ENCODE measurements around the gene SLC16A5.

Gene SLC16A5

DNA sequence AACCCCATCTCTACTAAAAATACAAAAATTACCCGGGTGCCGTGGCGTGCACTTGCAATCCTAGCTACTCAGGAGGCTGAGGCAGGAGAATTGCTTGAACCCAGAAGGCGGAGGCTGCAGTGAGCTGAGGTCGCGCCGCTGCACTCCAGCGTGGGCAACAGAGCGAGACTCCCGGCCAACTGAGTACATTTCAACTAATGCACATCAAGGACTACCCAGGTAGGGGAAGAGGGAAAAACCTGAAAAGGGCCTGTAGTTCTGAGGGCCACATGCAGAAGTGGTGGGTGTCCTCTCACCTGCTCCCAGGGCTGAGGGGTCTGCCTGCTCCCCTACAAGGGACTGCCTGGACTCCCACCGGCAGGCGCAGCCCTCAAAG lies 584 bp upstream of the SLC16A5 start:
- DNase-seq (ENCODE audit: low read depth), result no peak

DNA sequence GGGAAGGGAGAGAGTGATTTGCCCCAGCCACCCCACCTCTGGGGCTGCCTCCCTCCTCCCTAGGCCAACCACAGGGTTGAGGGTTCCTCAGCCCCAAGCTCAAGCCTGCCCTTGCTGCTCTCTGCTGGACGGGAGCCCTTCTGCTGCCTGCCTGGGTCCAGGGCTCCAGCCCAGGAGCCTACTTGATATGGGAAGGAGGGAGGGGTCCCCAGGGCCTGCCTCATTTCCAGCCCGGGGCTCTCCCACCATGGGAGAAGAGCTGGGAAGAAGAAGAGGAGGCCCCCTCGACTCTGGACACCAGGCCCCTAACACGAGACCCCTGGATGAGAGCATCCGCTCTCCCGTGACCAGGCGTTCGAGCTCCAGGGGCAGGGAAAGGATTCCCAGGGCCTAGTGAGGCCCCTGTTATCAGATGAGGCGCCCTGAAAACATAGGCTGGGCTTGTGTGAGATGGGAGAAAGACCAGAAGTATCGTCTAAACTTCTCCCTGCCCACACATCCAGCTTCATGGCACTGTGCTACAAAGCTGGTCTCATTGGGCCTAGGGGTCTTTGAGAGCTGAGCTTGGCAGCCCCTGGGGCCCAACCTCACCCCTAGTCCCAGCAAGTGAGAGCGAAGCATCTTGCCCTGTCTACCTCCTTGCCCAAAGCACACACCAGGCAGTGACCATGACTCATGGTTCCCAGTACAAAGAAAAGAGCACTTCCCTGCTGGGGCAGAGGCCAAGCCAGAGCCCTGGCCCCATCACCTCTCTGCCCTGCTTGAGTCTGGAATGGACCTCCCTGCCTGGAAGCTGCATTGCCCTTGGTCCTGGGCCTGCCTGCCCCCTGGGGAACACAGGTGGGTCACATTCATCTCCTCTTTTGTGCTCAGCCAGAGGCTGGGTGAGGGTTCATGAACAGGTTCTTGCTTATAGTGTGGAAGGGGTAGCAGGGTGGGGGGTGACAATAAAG lies 987 bp downstream of the SLC16A5 start:
- DNase-seq (ENCODE audit: low read depth), result no peak

DNA sequence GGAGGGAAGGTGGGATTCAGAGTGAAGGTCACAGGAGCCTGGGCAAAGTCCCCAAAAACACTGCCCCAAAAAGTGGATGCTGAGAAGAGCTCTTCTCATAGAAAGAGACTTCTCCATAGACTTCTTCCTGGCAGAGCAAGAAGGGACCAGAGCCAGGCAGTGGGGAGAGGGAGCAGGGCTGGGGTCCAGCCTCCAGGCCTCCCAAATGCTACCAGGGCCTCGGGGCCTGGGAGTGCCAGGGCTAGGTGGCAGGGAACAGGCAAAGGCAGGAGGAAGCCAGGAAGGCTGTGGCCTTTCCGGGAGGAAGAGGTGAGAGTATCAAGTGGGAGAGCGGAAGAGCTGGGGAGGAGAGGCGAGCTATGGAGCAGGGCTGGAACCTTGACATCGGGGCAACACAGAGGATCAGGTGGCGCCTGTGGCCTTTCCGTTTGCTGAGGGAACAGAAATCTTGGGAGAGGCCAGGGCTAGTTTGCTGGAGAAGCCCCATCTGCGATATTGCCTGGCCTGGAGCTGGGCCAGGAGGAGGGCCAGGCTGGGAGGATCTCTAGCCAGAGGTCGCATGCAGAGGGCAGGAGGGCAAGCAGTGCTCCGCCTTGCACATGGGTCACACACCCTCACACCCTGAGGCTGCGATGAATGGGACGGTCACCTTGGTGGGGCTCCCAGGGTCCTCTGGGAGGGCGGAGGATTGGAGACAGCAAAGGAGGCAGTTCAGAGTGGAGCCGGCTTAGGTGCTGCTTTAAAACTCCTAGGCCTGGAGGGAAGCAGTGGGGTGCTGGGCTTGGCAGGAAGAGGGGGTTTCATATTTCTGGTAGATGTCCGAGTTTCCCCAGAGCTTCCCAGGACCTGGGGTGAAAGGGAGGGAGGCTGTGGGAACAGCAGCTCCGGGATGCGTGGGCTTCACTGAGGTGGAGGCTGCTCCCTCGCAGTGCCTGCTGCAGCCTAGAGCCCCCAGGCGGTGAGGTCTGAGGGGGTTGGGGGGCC lies 3.4 kb downstream of the SLC16A5 start:
- no peak for DNase-seq (ENCODE audit: low read depth)

DNA sequence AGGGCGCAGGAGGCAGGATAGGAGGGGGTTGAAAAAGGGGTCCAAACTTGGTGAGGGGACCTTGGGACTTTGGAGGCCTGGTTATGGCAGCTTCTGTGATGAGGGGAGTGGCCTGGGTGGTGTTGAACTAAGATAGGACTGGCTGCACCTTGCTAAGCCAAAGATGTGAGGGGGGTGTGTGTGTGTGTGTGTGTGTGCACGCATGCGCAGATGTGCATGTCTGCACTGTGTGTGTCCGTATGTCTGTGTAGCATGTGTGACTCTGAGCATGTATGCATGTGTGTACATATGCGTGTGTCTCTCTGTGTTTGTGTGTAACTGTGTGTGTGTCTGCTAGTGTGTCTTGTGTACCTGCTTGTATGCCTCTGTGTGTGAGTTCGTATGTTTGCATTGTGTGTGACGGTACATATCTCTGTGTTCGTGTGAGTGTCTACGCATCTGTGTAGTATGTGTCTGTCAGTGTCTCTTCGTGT lies 4.1 kb downstream of the SLC16A5 start:
- no peak for DNase-seq (ENCODE audit: low read depth)

DNA sequence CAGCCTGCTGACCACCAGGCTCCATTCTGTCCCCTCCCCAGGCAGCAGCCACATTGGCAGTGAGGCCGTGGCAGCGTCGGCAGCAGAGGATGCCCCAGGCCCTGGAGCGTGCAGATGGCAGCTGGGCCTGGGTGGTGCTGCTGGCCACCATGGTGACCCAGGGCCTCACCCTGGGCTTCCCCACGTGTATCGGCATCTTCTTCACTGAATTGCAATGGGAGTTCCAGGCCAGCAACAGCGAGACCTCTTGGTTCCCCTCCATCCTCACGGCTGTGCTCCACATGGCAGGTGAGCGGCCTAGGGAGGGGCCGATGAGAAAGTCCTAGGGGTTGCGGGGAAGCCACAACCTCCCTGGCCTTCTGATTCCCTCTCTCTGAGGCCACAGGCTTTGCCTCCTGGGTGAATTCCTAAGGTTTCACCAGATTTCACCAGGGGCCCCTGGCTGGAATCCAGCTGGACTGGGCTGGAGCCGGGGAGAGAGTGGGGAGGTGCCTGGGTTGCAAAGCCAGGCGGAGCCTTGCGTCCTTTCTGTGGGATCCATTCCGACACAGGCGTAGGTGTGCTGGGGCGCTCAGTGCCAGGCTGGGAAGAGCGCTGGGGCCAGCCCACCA lies 5.9 kb downstream of the SLC16A5 start:
- DNase-seq (ENCODE audit: low read depth), result no peak

DNA sequence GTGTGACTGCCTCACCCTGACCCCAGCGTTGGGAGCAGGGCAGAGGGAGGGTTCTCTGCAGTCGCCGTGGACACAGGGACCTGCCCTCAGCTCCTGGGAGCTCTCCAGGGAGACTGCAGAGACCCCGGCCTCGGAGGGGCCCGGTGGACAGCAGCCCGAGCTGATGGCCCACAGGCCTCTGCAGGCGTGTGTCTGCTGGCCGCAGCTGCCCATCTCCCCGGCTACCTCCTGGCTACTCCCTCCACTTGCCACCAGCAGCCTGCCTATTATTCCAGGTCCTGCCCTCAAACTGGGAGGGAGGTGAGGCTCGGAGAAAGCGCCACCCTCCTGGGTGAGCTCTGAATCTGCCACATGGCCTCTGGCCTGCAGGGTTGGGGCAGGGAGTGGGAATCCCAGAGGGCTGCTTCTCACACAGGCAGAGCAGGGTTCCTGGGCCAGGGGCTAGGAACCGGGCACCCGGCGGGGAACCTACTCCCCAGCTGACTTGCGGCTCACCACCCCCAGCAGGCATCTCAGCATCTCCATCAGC lies 7.2 kb downstream of the SLC16A5 start:
- DNase-seq (ENCODE audit: low read depth), result no peak

DNA sequence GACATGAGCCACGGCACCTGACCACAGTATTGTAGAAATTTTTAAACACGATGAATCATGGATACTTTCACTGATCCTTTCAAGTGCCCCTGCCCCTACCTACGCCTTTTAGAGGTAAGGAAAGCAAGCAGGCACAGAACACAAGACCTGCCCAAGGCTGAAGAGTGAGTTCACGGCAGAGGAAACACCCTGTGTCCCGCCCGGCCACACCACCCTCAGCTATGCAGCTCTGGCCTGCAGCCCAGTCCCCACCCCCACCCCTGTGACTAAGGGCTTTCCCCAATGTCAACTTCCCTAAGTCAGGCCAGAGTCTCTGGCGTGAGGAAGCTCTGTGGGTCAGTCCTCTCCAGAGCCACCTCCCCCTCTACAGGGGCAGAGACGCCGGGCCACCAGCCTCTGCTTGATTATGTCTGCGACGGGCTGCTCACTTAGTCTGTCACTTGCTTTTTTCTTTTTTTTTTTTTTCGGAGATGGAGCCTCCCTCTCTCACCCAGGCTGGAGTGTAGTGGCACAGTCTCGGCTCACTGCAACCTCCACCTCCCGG lies 8.4 kb downstream of the SLC16A5 start:
- no peak for DNase-seq (ENCODE audit: low read depth)

DNA sequence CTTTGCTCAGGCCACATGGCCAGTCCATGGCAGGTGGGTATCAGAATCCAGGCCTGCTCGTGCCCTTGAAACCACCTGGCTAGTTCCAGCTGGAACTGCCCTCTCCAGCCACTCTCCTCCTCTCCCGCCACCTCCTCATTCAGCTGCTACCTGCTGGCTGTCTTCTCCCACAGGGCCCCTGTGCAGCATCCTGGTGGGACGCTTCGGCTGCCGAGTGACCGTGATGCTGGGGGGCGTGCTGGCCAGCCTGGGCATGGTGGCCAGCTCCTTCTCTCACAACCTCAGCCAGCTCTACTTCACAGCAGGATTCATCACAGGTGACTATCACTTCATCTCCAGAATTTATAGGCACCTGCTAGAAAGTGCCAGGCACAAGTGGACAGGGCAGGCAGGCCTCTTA lies 10.1 kb downstream of the SLC16A5 start:
- DNase-seq (ENCODE audit: low read depth), result no peak

DNA sequence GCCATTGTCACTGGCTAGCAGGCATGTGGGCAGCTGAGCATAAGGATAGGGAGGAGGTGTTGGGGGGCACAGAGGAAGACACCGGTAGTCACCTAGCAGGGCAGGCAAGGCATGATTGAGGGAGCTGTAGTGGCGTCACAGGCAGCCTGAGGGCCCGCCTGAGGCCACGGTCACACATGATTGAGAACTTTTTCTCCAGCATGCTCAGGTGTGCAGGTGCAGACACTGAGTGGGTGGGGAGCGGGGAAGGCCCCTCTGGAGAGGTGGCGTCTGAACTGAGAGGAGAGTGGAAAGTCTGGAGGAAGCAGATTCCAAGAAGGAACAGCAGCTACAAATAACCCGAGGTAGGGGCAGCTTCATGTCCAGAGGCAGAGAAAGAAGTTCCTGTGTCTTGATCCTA lies 11.1 kb downstream of the SLC16A5 start:
- DNase-seq (ENCODE audit: low read depth), result no peak

DNA sequence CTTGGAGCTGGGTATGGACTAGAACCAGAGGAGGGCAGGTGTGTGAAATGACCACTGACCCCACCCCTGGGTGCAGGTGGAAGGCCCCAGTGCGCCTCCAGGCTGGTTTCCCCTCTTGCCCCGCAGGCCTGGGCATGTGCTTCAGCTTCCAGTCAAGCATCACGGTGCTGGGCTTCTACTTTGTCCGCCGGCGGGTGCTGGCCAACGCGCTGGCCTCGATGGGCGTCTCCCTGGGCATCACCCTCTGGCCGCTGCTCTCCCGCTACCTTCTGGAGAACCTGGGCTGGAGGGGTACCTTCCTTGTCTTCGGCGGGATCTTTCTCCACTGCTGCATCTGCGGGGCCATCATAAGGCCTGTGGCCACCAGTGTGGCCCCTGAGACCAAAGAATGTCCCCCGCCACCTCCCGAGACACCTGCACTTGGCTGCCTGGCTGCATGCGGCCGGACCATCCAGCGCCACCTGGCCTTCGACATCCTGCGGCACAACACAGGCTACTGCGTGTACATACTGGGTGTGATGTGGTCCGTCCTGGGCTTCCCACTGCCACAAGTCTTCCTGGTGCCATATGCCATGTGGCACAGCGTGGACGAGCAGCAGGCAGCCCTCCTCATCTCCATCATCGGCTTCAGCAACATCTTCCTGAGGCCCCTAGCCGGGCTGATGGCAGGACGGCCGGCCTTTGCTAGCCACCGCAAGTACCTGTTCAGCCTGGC lies 12.3 kb downstream of the SLC16A5 start:
- DNase-seq (ENCODE audit: low read depth), result no peak

DNA sequence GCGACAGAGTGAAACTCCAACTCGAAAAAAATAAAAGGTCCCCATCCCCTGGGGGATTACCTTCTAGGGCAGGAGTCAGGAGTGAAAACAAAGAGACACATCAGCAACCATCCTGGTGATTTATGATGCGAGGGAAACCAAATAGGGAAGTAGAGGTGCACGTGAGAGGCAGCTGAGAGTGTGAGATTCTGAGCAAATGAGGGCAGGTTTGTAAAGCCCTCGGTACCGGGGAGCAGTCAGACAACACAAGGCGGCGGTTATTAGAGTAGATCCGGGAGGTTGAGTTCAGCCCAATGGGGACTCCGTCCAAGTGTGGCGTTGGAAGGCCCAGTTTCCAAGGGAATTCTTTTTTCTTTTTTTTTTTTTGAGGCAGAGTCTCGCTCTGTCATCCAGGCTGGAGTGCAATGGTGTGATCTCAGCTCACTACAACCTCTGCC lies 14.6 kb downstream of the SLC16A5 start:
- no peak for DNase-seq (ENCODE audit: low read depth)

DNA sequence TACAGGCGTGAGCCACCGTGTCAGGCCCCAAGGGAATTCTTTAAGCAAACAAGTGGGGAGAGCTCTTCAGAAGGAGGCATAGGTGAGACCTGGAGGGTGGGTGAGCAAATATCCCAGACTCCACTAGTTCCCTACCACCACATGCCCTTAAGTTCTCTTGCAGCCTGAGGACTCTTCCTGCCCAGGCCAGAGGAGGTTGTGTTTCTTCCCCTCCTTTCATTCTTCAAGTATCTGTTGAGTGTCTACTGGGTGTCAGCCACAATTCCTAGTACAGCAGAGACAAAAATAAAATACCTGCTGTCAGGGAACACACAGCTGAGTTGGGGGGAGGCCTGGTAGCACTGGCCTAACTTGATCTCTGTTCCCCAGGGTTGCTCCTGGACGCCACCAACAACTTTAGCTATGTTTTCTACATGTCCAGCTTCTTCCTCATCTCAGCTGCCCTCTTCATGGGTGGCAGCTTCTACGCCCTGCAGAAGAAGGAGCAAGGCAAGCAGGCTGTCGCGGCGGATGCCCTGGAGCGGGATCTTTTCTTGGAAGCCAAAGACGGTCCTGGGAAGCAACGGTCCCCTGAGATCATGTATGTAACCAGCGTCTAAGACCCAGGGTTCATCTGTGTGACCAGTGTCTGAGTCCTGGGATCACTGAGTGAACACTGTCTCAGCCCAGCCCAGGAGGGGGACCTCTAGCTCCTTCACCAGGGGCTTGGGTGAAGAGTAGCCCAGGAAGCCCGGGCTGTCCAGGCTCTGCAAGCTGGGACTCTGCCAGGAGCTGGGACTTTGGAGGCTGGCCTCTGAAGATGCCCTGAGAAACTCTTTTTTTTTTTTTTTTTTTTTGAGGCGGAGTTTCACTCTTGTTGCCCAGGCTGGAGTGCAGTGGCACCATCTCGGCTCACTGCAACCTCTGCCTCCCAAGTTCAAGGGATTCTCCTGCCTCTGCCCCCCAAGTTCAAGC lies 16.1 kb downstream of the SLC16A5 start:
- no peak for DNase-seq (ENCODE audit: low read depth)

DNA sequence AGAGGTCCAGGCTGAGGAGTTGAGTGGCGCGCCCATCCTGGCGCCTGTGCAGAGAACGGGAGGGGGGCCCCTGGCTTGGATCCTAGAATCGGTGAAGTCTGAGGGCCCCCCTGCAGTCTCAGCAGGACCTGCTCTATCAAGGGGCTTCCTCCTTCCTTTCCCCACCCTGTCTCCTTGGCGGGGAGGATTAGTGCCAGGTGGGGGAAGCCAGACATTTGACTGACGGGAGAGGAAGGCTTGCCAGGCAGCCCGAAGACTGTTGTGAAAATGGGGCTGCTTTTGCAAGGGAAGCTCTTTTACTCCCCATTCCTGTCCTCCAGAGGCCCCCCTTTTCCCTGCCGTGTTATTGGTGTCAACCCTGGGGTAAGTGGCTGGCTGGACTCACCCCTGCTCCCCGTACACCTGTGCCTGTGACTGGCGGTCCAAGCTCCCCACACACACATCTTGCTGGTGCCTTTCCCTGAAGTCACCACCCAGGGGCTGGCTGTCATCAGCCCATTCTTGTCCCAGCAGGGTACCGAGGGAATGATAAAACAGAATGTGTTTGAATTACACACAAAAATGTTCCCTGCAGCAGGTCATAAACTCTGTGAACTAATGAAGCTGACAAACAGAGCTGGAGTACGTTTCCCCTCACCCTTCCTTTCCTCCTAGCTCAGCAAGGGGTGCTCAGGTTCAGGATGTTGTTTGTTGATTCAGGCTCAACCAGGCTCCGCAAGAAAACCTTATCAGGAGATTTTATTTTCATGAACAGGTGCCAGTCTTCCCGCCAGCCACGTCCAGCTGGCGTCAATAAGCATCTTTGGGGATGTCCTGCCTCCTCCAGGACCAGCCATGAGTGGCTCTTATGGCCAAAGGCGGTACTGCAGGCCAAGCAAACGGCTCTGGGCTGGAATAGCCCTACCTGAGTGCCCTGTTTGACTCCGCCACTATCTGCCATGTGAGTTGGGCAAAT lies 17.6 kb downstream of the SLC16A5 start:
- no peak for DNase-seq (ENCODE audit: low read depth)

DNA sequence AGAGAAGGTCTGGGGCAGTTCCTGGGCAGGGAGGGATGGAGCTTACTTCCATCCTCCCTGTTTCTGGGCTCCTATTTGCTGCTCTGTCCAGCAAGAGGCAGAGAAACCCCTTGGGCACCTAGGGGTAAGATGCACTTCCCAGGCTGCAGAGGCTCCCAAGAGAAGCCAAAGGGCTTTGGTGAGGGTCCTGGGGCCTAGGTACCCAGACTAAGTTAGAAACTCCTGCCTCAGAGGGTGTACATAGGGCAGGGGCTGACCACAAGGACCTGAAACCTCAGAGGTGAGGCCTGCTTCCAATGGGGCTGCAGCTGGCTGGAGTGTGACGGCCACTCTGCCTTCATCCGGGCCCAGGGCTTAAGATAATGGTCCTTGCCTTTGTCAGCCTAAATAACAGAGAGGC lies 20.4 kb downstream of the SLC16A5 start:
- DNase-seq (ENCODE audit: low read depth), result no peak

DNA sequence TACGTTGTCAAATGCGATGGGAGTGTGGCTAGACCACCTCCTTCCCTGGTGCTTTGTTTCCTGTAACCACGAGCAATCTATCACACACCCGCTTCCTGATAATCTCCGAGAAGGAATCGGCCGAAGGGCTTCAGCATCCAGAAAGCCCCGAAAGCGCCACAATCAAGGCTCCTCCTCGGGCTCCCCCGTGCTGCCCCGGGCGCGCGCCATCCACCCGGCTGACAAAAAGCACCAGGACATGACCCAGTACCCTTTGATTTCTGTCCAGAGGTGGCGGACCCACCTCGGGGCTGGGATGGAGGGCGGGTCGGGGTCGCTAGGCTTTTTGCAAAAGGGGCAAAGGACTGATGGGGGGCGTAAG lies 21.3 kb downstream of the SLC16A5 start:
- DNase-seq (ENCODE audit: low read depth), result no peak

DNA sequence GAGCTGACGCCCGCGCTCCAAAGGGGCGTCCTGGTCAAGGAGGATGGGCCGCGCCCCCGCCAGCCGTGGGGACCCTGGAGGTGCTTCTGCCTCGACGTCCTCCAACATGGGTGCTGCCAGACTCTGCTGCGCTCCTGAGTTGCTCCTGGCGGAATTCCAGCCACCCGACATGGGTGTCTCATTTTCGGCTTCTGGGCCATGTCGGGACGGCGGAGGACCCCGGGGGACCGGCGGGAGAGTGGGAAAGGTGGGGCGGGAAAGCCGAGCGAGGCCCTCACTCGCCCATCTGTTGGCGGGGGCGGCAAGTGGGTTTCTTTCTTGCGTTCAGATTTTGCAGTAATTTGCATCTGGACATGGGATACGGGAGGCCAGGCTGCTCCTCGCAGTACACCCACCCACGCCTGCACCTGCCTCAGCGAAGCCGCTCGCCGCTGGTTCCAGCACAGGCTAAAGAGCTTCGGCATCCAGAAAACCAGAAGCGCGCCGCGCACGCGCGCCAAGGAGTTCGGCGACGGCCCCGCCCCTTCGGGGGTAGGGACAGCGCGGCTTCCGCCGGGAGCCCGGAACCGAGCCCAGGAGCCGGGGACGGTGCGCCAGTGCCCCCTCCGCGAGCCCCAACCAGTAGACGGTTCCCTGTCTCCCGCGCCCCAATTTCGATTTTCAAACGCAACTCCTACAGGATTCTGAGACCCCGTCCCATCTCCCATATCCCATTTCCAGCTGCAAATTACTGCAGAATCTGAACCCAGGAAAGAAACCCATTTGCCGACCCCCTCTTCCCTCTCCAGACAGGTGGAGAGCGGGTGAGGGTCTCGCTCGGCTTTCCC lies 21.9 kb downstream of the SLC16A5 start, which contains the start of gene ARMC7:
TSS of gene ARMC7 (plus strand) at position 563 of the 827 bp plus-strand sequence. CDS start 320 bp downstream, outside the sequence.
- peak; percentile 82 for DNase-seq (ENCODE audit: low read depth)

DNA sequence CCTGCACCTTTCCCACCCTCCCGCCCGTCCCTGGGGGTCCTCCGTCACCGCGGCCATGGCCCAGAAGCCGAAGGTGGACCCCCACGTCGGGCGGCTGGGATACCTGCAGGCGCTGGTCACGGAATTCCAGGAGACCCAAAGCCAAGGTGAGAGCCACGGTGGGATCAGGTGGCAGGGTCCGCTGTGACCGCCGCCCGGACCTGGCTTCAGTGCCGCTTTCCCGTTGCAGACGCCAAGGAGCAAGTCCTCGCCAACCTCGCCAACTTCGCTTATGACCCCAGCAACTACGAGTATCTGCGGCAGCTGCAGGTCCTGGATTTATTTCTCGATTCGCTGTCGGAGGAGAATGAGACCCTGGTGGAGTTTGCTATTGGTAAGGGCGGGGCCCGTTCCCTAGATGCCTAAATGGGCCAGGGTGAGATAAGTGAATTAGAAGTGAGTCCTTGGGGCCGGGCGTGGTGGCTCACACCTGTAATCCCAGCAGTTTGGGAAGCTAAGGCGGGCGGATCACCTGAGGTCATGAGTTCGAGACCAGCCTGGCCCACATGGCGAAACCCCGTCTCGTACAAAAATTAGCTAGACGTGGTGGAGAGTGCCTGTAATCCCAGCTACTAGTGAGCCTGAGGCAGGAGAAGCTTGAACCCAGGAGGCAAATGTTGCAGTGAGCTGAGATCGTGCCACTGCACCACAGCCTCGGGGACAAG lies 22.6 kb downstream of the SLC16A5 start:
- no peak for DNase-seq (ENCODE audit: low read depth)

Measured in stimulated activated CD8-positive, alpha-beta memory T cell treated with anti-CD3 and anti-CD28 coated beads, Interleukin-12 subunit alpha, Interleukin-12 subunit beta, amount 100 ng/mL, for 1 hour (primary cell).